ENCODE results near the gene MC1R. TPM values are rescaled to one million over a fixed set of nuclear protein-coding genes. Genes with fewer than 3 reads are reported as not detected.

The MC1R gene
- 0.52 TPM for total RNA-seq (2013)
- polyA plus RNA-seq (1 to 10 TPM in 1 of 3 donors, under 1 TPM in 1, not detected in 1; 0.21 to 3.9 TPM), polyA minus RNA-seq (0.64 and 0.83 TPM in 2 replicates), total RNA-seq (0.58 to 8.1 (median 2.4) reads per million in 11 experiments)

DNA sequence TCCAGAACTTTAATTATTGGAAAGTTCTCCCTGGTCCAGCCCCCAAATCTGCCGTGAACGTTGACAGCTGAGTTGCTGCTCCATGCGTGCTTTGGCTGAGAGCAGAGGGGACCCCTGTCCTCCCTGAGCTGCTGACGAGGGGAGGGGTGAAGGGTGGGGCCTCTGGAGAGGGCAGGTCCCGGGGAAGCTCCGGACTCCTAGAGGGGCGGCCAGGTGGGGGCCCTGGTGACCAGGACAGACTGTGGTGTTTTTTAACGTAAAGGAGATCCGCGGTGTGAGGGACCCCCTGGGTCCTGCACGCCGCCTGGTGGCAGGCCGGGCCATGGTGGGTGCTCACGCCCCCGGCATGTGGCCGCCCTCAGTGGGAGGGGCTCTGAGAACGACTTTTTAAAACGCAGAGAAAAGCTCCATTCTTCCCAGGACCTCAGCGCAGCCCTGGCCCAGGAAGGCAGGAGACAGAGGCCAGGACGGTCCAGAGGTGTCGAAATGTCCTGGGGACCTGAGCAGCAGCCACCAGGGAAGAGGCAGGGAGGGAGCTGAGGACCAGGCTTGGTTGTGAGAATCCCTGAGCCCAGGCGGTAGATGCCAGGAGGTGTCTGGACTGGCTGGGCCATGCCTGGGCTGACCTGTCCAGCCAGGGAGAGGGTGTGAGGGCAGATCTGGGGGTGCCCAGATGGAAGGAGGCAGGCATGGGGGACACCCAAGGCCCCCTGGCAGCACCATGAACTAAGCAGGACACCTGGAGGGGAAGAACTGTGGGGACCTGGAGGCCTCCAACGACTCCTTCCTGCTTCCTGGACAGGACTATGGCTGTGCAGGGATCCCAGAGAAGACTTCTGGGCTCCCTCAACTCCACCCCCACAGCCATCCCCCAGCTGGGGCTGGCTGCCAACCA is at the start of gene MC1R:
Gene MC1R (plus strand): TSS at position 410 of the 895 bp plus-strand sequence. CDS start 397 bp downstream, at position 807.
- Mint-ChIP-seq H3K4me3 (peak within 1 kb of the TSS; percentile 70 to 88), H3K4me1 (peaks cover 28% of the 10 kb centered on the region), H3K9me3 (peaks cover 0 to 13% (median 2%) of the 10 kb centered on the region in 7 donors), H3K27ac (peak within 1 kb of the TSS in 1 of 7 donors; percentile 66), H3K36me3 (no peaks in the 10 kb centered on the region), H3K27me3 (ENCODE audit: low read depth in 3 of 3) (peaks cover 49 to 78% (median 52%) of the 10 kb centered on the region in 3 donors)
- Histone ChIP-seq H3K27ac (ENCODE audit: low read depth in 1 of 2, low read length in 2 of 2) (no peak within 1 kb of the TSS), H3K27me3 (ENCODE audit: control insufficient read depth in 2 of 2, insufficient read depth in 2 of 2, low read length in 2 of 2) (peaks cover 12 to 53% of the 10 kb centered on the region in 2 donors), H3K4me1 (ENCODE audit: control insufficient read depth in 1 of 2, insufficient read depth in 2 of 2, low read length in 2 of 2) (peaks cover 30 to 42% of the 10 kb centered on the region in 2 donors), H4K20me1 (ENCODE audit: insufficient read depth, low read length) (peaks cover 3% of the 10 kb centered on the region), H2AFZ (ENCODE audit: insufficient read depth, low read depth, low read length, poor library complexity, severe bottlenecking) (peak within 1 kb of the TSS; percentile 83), H3K36me3 (replicated peaks in 1 of 2; ENCODE audit: control insufficient read depth in 1 of 2, insufficient read depth in 2 of 2, low read length in 2 of 2) (no peaks in the 10 kb centered on the region), H3K79me2 (ENCODE audit: insufficient read depth, low read length) (no peaks in the 10 kb centered on the region), H3K9me3 (replicated peaks in 1 of 2; ENCODE audit: control insufficient read depth in 1 of 2, insufficient read depth in 1 of 2, low read length in 2 of 2) (peaks cover 0 to 11% of the 10 kb centered on the region in 2 donors), H3K4me3 (replicated peaks in 1 of 3; ENCODE audit: low read depth in 2 of 3, low read length in 3 of 3) (peak within 1 kb of the TSS; percentile 2 to 68 (median 21)), H3K9ac (ENCODE audit: insufficient read depth, low read length, poor library complexity, severe bottlenecking) (peak within 1 kb of the TSS; percentile 21), H3K4me2 (replicated peaks; ENCODE audit: extremely low read depth, low read length, poor library complexity, severe bottlenecking) (peak within 1 kb of the TSS; percentile 80)
- DNase-seq: no peak
- TF ChIP-seq, protein P1, sequence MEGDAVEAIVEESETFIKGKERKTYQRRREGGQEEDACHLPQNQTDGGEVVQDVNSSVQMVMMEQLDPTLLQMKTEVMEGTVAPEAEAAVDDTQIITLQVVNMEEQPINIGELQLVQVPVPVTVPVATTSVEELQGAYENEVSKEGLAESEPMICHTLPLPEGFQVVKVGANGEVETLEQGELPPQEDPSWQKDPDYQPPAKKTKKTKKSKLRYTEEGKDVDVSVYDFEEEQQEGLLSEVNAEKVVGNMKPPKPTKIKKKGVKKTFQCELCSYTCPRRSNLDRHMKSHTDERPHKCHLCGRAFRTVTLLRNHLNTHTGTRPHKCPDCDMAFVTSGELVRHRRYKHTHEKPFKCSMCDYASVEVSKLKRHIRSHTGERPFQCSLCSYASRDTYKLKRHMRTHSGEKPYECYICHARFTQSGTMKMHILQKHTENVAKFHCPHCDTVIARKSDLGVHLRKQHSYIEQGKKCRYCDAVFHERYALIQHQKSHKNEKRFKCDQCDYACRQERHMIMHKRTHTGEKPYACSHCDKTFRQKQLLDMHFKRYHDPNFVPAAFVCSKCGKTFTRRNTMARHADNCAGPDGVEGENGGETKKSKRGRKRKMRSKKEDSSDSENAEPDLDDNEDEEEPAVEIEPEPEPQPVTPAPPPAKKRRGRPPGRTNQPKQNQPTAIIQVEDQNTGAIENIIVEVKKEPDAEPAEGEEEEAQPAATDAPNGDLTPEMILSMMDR (IDR thresholded peaks at IDR 0.05): no peak
- WGBS (ENCODE audit: insufficient coverage): 10% methylated on average over 12 of the region's 23 CpGs
- intact Hi-C loops (cut with micrococcal nuclease): no loop called here

DNA sequence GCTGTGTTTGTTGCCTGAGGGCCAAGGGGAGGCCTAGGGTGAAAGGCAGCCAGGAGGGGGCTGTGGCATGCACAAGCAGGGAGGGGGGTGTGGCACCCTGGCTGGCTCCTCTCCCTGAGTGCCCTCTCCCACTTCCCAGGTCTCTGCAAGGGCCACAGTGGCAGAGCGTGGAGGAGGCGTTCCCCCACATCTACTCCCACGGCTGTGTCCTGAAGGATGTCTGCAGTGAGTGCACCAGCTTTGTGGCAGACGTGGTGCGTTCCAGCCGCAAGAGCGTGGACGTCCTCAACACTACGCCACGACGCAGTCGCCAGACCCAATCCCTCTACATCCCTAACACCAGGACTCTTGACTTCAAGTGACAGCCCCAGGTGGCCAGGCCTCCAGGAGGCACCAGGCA is 48.8 kb upstream of the MC1R start:
- no peak overlapping the region for H3K9ac ChIP-seq (ENCODE audit: insufficient read depth, low read length, poor library complexity, severe bottlenecking)
- 96% methylated on average over 12 of the region's 12 CpGs for WGBS (ENCODE audit: insufficient coverage)

More for the DNA sequence above, 48.8 kb upstream of the MC1R start:
- Histone ChIP-seq H3K27ac (ENCODE audit: low read depth in 1 of 2, low read length in 2 of 2) (no peak overlapping the region), H3K36me3 (replicated peaks in 1 of 2; ENCODE audit: control insufficient read depth in 1 of 2, insufficient read depth in 2 of 2, low read length in 2 of 2) (peaks cover 0 to 2% of the 10 kb centered on the region in 2 donors), H3K79me2 (ENCODE audit: insufficient read depth, low read length) (peaks cover 17% of the 10 kb centered on the region), H2AFZ (ENCODE audit: insufficient read depth, low read depth, low read length, poor library complexity, severe bottlenecking) (no peak overlapping the region), H3K4me2 (replicated peaks; ENCODE audit: extremely low read depth, low read length, poor library complexity, severe bottlenecking) (no peak overlapping the region), H3K27me3 (ENCODE audit: control insufficient read depth in 2 of 2, insufficient read depth in 2 of 2, low read length in 2 of 2) (no peaks in the 10 kb centered on the region), H4K20me1 (ENCODE audit: insufficient read depth, low read length) (peaks cover 8% of the 10 kb centered on the region), H3K4me1 (ENCODE audit: control insufficient read depth in 1 of 2, insufficient read depth in 2 of 2, low read length in 2 of 2) (peaks cover 17 to 23% of the 10 kb centered on the region in 2 donors), H3K4me3 (replicated peaks in 1 of 3; ENCODE audit: low read depth in 2 of 3, low read length in 3 of 3) (no peak overlapping the region), H3K9me3 (replicated peaks in 1 of 2; ENCODE audit: control insufficient read depth in 1 of 2, insufficient read depth in 1 of 2, low read length in 2 of 2) (peaks cover 10 to 13% of the 10 kb centered on the region in 2 donors)
- Mint-ChIP-seq H3K9me3 (peaks cover 3 to 16% (median 9%) of the 10 kb centered on the region in 7 donors), H3K27me3 (ENCODE audit: low read depth in 3 of 3) (peaks cover 0 to 3% (median 1%) of the 10 kb centered on the region in 3 donors), H3K4me3 (no peak overlapping the region), H3K36me3 (peaks cover under 1 to 21% of the 10 kb centered on the region in 2 donors), H3K27ac (no peak overlapping the region), H3K4me1 (peaks cover 14% of the 10 kb centered on the region)
- intact Hi-C loops (cut with micrococcal nuclease): loop anchor here (5.0 kb wide), 2 partner anchors 168 to 308 kb away; partner anchors contain the start of genes RPL13 (in 1 of the 2) and SPATA2L (in 1 of the 2)
- DNase-seq: no peak
- TF ChIP-seq, protein P1 (IDR thresholded peaks at IDR 0.05): no peak

All from CD14-positive monocyte (primary cell).